ENCODE data around the gene MMRN1. TPM values are rescaled to one million over a fixed set of nuclear protein-coding genes. Genes with fewer than 3 reads are reported as not detected.

MMRN1 gene
- total RNA-seq: under 0.01 and 0.07 TPM in 2 replicates

GRCh38 chr4:89894649-89895550 lies at the start of gene MMRN1:
MMRN1 (plus strand) TSS chr4:89894854; CDS start chr4:89894972, 118 bp downstream.

Other genes with a start within 250 kb of the MMRN1 start
- gene SNCA, start 57.7 kb upstream of the MMRN1 start, total RNA-seq: 25.6 and 34.8 TPM in 2 replicates
- 9.6 and 19.6 TPM in 2 replicates for gene CCSER1, start 232.5 kb downstream of the MMRN1 start, total RNA-seq

Data from nasal cavity respiratory epithelium epithelial cell of viscerocranial mucosa (primary cell).